ENCODE data around the gene FH.

FH gene

DNA sequence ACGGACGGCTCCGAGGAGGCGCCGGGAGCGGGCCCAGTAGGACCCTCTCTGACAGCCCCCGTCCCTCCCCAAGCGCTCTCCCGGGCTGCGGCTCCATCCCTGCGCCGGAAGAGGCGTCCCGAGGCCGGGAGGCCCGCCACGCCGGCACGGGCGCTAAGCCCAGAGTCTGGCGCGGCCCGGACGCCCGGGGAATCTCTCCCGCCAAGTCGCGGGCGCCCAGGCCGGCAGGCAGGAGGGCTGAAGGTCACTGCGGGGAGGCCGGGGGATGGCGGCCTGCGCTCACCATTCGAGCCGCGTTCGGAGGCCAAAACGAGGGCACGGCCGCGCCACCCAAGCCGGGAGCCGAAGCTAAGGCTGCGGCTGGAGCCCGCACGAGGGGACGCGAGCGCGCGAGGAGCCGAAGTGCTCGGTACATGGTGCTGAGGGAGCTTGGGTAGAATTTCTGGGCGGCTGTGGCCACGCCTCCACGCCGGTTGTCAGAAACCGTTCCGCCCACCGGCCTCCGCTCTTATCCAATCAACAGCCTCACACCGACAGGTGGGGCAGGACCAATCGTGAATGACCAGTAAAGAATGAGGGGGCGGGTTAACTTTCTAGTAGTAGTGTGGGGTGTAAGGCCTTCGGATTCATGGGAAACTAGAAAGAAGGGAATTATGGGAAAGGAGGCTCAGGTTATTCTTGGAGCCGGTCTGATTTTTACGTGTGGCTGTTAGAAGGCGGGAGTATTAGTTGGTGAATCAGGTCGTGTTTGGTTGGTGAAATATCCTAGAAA, at the start of gene FH:
FH (minus strand) TSS at position 448 of the 772 bp plus-strand sequence; CDS start at position 415, 33 bp downstream.
- peak; percentile 98 for DNase-seq

DNA sequence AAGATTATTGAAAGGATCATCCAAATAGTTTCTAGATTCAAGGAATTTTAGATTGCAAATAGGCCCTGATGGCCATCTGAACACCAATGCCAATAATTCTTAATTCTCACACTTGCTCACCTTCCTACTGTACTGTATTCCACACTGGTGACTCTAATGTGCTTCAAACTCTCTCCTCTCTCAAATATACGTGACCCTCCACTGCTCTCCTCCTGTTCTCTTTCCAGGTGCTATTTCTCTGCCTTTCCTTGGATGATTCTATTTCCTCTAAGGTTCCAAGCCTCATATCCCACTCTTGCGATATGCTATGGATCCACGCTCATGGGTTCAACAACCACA, 41.3 kb upstream of the FH start:
- no peak for DNase-seq

DNA sequence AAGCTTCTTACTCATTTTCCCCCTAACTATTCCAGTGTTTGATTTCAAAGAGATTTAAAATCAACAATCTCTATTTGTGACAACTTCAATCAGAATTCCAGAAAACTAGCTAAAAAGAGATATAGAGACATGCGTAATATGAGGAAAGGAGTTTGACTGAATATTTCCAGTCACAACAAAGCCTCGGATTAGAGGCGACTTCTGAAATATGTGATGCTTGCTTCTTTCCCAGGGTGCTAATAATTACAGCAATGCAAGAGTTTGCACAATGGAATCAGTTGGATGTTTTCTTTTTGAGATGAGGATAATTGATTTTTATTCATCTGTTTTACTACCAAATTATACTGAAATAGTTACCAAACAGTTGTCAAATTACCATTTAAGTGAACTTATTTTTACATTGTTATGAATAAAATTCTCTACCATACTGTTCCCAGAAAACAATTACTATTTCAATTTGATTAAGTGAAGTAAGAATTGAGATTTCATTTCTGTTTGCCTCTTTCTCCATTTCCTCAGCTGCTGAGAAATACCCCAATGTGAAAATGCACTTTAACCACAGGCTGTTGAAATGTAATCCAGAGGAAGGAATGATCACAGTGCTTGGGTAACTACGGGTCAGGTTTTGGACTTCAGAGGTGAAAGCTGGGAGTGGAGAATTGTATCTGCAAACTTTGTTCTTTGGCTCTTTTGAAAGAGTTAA, 40.7 kb upstream of the FH start:
- no peak for DNase-seq

DNA sequence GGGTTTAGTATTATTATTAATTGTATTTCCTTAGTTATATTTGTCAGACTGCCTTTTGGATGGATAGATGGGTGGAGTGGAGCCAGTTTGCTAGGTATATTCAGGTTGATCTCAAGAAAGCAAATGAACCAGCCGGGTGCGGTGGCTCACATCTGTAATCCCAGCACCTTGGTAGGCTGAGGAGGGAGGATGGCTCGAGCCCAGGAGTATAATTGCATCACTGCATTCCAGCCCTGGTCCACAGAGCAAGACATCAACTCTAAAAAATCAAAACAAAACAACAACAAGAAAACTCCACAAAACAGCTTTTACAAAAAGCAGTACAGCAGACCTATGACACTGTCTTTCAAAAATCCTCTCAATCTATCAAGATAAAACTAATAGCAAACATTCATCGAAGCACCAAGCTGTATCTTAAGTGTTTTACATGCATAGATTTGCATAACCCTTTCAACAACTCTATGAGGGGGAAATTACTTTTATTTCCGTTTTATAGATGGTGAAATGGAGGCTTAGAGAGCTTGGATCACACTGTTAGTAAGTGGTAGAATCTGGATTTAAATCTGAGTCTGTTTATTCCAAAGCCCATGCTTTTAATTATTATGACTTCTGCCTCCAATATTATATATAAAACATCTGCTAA, 38.1 kb upstream of the FH start:
- DNase-seq = no peak

DNA sequence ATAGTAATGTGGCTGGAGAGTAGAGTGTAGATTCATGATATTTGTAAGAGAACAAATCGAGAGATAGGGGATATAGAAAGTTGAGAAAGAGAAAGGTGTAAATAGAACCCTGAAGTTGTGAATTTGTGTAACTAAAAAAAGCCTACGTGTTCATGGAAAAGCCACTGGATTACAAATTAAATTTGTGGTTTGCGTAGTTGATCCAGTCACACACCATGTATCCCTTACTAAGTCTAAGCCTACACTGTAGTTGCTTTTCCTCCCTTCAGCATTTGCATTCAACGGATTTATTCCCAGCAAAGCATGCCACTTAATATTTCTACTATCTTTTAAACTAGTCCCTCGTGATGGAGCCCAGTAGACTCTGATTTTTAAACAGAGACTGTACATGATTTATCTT, 37.5 kb upstream of the FH start:
- no peak for DNase-seq

DNA sequence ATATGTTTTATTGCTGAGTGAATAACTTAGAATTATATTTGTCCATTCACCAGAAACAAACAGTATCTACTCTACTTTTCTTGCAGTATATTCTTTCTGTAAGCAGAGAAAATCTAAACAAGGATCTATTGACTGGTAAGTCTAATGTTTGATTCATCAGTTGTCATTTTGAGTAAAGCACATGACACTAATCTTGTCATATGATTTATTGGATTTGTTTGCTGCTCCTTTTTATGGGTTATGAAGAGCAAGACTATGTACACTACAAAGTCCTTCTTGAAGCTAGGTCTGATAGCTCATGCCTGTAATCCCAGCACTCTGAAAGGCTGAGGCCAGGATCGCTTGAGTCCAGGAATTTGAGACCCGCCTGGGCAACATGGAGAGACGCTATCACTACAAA, 36.0 kb upstream of the FH start:
- no peak for DNase-seq

DNA sequence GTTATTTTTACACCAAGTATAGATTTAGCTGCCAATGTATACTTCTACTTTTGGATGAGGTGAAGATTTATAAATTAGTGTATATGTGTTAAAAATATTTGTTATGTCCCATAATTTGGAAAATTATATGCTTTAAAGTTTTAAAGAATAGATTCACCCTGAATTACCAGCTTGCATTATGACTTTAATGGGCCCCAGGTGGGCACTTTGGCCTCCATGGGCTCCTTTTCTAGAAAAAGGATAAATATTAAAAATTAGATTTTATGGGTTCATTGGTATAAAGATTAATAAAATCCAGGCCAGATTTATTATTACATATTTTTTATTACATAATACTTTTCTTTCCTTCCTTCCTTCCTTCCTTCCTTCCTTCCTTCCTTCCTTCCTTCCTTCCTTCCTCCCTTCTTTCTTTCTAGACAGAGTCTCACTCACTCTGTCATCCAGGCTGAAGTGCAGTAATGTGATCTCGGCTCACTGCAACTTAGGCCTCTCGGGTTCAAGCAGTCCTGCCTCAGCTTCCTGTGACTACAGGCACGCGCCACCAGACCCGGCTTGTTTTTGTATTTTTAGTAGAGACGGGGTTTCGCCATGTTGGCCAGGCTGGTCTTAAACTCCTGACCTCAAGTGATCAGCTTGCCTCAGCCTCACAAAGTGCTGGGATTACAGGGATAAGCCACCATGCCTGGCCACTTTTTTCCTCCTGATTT, 34.5 kb upstream of the FH start:
- DNase-seq = no peak

DNA sequence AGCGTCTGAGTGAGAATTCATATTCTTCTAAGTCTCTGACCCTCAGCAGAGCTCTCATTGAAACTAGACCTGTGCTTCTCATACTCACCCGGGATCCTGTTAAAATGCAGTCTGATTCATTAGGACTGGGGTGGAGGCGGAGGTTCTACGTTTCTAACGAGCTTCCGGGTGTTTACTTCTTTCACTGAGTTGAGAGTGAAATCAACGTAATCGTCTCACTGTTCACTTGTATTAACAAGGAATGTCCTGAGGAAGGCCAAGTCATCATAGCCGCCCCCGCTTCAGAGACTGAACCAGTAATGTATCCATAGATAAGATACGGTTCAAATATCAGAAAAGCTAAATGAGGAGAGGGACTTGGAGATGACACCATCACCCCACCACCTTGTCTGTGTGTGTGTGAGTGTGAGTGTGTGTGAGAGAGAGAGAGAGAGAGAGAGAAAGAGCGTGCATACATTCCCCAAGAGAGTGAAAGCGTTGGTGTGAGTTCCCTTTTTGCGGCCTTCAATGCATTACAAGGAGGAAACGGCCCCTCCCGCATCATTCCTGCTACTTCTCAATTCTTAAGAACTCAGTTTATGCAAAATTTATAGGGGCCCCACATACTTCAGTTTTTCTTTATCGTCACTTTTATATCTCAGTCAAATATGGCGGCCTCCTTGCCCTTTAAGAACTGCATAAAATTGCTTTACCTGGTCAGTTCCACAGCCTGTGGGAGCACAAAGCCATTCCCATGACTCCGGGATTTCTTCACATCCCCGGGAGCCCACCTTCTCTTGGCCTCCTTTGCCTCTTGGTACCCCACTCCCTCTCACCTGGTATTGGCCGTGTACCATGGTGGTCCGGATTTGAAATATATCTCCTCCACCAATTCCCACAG, 32.4 kb upstream of the FH start:
- no peak for DNase-seq

DNA sequence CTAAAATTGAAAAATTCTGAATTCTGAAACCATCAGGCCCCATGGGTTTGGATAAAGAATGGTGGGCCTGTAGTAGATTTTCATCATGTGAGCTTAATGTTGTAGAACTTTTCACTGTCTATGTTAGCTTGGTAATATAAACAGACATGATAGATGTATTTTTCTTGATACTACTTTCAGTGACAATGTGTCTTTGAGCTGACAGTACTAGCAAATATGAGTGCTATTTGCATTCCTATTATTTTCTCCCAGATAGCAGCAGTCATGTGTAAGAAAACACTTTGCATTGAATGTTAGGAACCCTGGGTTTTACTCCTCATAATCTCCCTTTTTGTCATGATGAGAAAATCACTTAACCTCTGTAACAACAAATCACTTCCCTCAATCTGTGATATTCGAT, 30.8 kb upstream of the FH start:
- no peak for DNase-seq

DNA sequence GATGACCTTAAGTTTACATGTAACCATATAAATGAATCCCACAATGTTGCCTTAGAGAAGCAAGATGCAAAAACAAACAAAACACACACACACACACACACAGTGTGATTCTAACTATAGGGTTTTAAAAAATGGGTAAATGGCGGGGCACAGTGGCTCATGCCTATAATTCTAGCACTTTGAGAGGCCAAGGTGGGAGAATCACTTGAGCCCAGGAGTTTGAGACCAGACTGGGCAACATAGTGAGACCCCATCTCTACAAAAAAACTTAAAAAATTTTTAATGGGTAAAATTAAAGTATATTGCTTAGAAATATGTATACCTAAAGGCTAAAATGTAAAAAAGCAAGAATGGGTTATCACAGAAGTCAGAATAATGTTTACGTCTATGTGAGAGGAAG, 28.5 kb upstream of the FH start:
- DNase-seq = no peak

DNA sequence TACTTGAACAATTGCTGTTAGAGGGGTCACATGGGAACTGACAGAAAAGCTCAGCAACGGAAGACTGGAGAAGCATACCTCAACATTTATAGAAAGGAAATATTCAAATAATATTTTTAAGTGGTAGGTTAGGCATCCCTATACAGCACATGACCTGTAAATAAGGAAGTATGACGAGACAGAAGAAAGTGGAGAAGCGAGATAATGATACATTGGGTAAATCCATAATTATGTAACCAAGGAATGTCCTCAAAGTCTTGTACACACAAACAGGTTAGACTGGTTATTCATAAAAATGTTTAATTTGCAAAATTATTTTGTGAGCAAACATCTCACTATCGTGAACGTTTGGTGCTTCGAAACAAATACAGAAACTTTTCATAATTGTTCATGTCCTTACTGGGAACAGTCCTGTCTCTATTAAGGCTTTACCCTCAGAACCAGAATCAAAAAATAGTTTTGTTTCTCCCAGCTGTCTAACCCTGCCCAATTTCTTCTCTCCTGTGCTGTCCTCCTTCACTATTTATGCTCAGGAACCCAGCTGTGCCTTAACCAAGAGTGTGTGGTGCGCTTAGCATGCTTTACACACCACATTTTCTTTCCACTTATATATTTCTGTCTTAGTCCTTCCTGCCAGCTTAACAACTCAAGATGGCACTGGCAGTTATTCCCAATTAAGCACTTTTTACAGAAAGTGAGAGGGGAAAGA, 22.8 kb upstream of the FH start:
- no peak for DNase-seq

DNA sequence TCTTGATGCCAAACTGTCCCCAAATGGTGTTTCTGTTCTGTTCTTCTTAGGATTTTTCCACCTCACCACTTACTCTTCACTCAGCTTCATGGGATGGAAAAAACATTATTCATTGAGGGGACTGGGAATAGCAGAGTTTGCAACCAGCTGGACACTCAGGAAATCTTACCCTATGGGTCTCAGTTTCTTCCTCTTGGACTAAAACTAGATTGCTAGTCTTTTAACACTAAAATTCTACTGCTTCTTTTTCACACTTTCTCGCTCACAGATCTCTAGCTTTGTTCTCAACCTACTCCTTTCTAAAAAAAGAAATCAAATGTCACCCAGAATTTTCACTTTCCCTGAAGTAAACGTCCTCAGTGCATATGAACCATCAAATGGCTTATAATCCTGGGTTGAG, 17.4 kb upstream of the FH start:
- no peak for DNase-seq

DNA sequence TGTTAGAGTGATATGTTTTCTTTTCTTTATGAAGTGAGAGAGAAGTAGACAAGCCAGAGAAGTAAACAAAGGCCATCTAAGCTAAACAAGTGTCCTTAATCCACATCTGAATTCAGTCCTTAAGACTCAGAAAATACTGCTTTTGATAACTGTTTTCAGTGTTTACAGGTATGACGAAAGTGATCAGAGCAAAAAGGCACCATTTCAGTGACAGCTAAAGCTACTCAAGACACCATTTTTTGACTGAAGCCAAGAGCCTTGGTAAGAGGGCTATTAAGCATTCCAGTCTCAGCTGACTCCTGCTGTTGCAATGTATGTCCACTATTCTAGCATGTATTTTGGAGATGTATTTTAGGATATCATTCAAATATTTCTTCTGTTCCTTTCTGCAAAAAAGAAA, 16.7 kb upstream of the FH start:
- DNase-seq = no peak

DNA sequence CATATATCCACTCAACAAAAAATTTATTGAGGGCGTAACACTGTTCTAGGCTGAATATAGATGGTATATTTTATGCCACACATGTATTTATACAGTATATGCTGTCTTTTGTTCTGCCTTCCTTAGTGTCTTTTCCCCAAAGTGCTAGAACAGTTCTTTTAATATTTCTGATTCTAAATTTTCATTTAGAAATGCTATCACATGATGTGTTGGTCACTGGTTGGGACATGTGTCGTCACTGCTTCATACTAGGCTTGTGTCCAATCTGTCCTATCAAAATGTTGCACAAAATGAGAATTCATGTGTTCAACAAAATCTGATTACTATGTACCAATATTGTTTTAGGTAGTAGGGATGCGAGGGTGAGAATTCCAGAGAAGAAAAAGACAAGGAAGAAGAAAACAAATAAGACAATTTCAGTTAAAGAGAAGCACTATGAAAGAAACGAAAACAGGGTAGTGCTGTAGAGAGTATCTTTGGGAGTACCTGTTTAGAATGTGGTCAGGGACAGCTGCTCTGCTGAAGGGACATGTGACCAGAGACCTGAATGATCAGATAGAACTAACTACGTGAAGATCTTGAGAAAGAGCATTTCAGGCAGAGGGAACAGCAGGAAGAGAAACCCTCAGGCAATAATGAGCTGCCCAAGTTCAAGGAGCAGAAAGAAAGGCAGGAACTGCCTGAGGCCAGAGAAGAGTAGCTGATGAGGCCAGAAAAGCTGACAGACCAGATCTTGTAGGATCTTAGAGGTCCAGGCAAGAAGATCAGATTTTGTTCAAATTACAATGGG, 14.0 kb upstream of the FH start:
- DNase-seq = no peak

DNA sequence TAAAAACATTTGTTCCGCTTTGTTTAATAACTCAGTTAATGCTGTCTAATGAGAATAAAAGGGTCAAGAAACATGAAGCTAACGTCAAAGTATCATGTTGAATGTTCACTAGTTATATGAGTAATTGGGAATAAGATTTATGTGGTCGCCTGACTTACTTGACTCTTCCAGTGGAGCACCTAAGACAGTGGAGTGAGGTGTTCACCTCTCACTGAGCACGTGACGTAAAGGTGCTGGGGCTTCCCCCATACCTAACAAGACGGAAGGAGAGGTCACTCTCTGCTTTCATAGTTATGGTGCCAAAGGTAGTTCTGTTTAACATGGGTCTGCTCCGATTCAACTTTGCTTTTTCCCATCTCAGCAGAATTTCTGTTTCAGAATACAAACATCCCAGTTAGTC, 13.3 kb upstream of the FH start:
- no peak for DNase-seq

DNA sequence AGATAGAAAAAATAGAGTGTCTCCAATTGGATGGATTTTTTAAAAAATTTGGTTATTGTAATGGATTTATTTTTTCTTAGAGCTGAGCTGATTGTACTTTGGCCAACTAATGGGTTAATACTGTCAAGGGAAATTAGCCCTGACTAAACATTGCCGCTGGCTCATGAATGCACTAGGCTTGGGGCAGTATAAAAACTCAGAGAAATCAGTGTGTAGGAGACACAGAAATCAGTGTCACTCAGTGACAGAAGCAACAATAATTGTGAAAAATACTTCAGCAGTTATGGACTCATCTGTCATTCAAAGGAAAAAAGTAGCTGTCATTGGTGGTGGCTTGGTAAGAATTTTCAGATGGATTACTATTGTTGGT, 12.6 kb upstream of the FH start, which contains the start of gene KMO:
KMO (plus strand) TSS at position 217 of the 370 bp plus-strand sequence; CDS start at position 284, 67 bp downstream.
- DNase-seq = no peak

DNA sequence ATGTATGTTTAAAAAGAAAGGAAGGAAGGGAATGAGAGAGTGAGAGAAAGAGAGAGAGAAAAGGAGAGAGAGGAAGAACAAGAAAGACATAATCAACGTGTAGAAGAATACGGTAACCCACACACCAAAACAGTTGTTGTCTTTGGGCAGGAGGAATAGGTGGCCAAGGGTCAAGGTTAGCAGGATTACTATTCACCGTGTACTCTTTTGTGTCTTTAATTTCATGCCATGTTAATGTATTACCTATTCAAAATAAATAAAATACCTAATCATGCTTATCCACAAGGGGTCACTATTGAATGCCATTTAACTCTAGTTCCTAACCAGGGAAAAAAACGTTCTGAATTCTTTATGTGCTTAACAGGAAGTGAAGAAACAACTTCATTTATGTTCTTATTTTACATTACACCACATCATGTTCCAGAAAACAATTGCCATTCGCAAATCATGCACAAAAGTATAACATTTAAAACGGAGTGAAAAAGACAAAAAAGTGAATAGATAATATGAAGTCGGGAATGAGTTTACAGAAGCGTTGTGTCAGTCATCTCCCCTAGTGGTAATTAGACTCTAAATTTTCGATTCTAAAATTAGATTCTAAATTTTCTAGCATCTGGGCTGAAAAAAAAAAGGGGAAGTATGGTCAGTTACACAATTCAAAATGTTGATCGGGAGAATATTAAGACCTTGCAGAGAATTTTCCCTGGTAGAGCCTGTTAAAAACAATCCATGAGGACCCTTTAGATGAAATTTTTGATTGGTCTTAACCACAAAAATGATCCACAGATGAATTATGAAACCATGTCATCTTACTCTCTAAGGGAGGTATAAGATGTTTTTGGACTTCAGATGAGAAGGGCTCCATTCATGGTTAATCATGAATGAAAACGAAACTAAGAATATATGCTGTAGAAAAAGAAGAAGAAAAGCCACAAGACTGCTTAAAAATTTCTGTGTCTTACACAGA, 11.9 kb upstream of the FH start:
- peak; percentile 55 for DNase-seq

DNA sequence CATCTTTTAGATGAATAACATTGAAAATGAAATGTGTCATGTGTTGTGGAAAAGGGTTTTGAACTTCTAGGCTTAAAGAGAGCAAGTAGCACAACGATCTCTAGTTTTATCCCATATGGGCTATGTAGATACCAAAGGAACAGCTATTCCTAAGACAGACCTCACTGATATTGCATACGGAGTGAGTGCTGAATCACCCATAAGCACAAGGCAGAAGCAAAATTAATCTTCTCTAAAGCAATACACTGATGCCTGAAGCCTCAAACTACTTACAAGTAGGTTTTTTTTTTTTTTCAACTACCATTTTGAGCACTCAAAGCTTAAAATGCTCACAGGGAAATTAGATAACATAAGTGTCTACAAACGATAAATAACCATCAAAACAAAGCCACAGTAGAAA, 7.6 kb upstream of the FH start:
- DNase-seq = no peak

DNA sequence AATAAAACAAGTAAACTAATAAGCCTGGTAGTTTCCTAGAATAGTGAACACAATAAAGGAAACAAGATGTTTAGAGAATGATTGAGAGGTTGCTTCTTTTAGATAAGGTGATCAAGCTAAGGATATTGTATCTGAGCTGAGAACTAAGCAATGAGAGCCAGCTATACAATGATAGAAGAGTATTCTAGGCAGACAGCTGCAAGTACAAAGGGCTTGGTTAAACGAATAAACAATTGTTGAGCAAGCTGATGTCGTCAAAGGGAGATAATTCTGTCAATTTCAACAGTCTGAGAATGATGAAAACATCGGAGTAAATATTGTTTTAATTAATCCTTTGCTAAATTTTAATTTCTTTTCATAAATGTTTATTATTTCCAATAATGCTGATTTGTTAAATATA, 5.5 kb upstream of the FH start:
- no peak for DNase-seq

DNA sequence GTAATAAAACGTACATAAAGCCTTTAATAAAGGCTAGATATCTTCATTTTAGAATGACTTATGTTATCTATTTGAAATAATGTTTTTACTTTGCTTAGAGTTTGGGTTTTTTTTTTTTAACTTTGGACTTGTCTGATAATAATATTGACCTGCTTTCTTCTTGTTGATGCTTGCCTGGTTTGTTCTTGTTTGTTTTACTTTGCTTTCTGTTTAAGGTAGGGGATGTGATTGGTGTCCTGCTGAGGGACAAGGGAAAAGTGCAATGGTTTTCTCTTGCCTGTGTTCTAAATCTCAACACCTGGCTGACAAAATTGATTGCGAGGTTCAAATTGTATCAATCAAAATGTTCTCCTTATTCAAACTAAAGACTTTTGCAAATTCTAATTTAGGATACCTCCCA, 2.2 kb upstream of the FH start:
- DNase-seq = no peak

Measured in NCI-H446 treated with DMSO at 0.1 percent for 48 hours (cell line).